CD4-positive, alpha-beta T cell treated with Interleukin-4 for 4 hours (primary cell): ENCODE data around the gene CDC6.
"Not testable (repeated sequence)": the region's sequence is repeated elsewhere in the genome, so short reads cannot be mapped to it uniquely, and the experiment has no call there.

Source experiments
- DNase-seq: peaks from one replicate; pipeline ENCODE4 v3.0.0-alpha.2; 2020

The CDC6 gene

DNA sequence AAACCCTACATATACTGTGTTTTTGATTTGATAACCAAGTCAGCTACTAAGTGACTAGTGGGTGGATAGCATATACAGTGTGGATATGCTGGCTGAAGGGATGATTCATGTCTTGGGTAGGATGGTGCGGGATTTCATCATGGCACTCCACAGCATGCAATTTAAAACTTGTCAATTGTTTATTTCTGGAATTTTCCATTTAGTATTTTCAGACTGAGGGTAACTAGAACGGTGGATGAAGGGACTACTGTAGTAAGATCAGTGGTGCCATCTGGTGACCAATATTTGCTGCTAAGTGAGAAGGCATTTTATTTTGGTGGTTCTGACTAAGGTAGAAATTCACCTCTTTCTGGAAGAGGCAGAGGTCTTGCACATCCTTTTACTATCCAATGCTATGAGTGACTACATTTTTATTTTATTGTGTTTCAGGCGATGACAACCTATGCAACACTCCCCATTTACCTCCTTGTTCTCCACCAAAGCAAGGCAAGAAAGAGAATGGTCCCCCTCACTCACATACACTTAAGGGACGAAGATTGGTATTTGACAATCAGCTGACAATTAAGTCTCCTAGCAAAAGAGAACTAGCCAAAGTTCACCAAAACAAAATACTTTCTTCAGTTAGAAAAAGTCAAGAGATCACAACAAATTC is 3.1 kb downstream of the CDC6 start:
- DNase-seq = peak; percentile 61

DNA sequence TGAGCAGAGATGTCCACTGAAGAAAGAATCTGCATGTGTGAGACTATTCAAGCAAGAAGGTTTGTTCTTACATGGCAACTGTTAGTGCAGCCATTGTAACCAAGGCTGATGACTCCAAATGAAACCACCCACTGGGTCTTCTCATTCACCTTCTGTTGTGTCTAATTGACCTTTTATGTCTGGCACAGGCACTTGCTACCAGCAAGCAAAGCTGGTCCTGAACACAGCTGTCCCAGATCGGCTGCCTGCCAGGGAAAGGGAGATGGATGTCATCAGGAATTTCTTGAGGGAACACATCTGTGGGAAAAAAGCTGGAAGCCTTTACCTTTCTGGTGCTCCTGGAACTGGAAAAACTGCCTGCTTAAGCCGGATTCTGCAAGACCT is 3.6 kb downstream of the CDC6 start:
- no peak for DNase-seq

- no peak for DNase-seq
These were observed 5.7 kb downstream of the CDC6 start for GRCh38 chr17:40293363-40293762.

DNA sequence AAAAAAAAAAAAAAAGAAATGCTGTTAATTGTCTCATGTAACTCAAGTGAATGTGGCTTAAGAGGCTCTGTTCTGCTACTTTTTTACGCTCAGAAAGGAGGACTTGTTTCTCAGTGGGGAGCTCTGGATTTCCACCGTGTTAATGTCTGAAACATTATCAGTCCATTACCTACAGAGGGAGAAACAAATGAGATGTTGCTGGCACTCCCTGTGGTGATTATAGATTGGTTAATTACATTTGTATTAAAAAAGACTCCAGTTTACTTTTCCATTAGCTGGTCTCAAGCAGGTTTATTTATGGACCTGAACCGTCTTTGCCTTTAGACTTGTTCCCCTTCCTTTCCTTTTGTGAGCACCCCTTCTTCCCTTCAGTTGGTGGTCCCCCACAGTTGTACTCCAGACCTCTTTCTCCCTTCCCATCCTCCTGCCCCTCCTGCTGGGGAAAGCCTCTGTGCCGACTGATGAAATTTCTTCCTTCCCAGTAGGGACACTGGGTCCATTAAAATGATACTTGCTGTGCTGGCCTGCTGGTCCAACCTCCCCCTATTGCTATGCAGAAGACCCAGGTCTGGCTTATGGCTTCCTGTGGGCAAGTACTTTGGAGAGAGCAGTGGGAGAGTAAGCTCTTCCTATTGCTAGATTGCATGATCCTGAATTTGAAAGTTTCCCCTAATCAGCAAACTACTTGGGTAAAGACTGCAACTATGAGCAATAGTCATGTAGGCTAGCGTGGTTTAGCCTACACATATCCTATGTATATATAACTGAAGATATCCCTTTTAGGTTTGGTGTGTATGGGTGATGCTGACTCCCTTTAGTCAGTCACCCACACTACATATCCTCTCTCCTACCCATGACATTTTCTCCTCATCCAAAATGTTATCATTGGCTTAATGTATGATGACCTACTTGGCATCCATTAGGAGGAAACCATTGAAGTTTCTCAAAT is 8.1 kb downstream of the CDC6 start:
- DNase-seq = no peak

GRCh38 chr17:40297511-40297910 is 9.8 kb downstream of the CDC6 start:
- DNase-seq = no peak

GRCh38 chr17:40298726-40299125 is 11.0 kb downstream of the CDC6 start:
- no peak for DNase-seq

DNA sequence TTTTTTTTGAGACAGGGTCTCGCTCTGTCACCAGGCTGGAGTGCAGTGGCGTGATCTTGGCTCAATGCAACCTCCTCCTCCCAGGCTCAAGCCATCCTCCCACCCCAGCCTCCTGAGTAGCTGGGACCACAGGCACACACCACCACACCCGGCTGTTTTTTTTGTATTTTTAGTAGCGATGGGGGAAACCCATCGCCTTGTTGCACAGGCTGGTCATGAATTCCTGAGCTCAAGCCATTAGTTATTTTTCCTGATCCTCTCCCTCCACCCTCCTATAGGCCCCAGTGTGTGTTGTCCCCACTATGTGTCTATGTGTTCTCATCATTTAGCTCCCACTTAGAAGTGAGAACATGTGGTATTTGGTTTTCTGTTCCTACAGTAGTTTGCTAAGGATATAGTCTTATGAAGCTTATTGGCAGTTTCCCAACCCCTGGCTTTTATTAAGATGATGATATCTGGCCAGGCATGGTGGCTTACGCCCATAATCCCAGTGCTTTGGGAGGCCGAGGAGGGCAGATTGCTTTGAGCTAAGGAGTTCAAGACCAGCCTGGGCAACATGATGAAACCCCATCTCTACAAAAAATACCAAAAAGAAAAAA is 11.6 kb downstream of the CDC6 start:
- DNase-seq = not testable (repeated sequence)

DNA sequence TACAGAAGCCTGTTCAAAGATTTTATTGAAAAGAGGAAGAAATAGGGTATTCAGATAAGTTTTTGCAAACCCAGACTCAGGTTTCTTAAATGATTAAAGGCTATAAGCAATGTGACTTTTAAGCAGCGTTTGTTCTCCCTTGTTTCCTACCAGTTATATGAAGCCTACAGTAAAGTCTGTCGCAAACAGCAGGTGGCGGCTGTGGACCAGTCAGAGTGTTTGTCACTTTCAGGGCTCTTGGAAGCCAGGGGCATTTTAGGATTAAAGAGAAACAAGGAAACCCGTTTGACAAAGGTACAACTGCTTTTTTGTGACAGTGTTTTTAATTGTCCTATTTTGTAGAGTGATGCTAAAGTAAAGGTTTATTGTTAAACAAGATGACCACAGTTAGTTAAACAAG is 13.6 kb downstream of the CDC6 start:
- no peak for DNase-seq

- peak; percentile 76 for DNase-seq
These were observed 15.5 kb downstream of the CDC6 start for GRCh38 chr17:40303009-40303657.

DNA sequence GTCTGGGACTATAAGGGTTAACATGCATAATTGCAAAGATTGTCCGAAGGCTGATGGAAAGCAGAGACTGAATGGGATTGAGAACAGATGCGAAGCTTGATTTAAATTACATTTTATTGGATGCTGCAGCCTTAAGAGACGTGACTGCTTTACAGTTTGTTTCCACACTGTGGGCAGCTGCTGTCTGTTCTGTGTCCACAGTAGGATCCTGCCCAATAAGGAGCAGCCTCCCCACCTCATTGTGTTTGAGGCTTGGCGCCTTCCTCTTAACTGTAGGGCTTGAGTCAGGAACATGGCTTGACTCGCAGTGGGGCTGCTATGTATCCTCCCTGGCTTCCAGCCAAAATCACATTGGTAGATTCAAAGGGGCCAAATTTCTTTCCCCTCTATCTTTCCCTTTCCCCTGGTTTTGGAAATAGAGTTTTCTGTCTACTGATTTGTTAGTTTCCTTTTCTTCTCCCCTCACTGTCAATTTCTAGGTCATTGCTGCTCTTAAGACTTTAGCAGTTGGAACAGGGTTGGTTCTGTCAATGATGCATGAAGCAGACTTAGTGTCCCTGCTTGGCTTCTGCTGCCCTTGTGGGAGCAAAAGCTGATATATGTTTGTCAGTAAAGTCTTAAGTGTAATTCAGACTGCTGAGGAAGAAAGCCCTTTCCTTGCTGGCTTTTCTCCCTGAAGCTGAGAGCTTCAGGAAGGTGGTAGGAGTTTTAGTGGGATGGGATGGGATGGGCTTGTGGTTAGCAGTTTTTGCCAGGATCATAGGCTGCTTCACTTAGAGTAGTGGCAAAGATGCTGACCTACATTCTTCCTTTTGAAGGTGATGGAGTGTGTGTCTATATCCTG is 16.3 kb downstream of the CDC6 start:
- no peak for DNase-seq

DNA sequence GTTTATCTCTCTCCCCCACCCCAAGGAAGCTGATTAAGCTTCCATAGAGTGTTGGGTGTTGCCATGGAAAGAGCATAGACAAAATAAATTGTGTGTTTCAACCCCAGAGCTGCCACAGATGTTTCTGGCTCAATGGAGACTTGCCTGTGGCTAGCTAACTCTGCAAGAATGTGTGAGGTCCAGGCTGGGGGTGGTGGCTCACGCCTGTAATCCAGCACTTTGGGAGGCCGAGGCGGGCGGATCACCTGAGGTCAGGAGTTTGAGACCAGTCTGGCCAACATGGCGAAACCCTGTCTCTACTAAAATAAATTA is 16.8 kb downstream of the CDC6 start:
- DNase-seq = not testable (repeated sequence)

- not testable (repeated sequence) for DNase-seq
These were observed 17.2 kb downstream of the CDC6 start for GRCh38 chr17:40304866-40305265.

GRCh38 chr17:40306395-40306794 is 18.7 kb downstream of the CDC6 start:
- DNase-seq = no peak

DNA sequence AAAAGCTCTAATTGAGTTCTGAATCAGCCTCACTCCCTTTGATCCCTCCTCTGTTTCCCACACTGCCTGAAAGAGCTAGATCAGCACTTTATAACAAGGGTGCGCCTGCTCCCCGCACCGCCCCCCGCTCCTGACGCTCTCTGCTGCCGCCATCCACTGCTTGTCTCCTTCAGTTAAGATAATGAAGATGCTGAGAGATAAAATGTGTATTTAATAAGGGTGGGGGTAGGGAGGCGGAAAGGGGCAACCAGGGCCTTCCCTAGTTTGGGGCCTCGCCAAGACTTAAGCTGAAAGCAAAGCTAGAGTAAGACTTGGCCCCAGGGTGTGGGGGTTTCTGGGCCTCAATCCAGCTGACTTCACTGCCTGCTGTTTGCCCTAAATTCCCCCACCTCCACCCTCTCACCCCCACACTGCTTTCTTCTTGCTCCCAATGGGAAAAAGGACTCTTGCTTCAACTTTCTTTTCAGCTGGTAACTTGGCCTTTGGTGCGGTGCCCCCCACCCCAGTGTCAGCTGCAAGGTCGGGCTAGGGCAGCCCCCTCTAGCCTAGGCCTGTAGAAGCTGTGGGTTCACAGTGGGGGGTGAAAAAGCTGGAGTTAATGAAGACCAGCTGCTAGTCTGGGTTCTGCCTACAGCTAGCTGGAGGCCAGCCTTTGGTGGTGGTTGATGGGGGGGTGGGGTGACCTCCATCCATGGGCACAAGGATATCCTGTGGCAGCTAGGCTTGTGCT is 19.5 kb downstream of the CDC6 start:
- no peak for DNase-seq

DNA sequence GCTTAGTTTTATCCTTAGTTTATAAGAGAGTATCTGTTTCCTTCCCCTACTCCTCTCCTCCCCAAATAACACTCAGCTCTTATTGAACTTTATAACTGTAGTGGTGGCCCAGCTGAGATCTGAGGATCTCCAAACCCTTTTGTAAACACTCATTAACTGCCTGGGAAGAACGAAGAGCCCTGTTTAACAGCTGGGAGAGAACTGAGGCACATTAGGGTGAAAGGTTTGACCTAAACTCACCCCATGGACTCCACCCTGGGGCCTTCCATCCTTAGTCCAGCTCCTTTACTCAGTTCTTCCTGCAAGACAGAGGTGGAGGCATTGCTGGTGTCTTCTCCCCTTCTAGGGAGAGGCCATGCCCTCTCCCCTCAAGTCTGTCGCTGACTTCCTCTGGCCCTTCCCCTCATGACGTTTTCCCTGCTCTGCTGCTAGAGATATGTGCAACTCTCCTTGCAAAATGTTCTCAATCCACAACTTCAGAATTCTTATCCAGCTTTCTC is 20.1 kb downstream of the CDC6 start:
- DNase-seq = no peak

GRCh38 chr17:40309031-40309948 is 21.6 kb downstream of the CDC6 start, which contains the start of gene RARA:
Gene RARA (plus strand): TSS chr17:40309180. CDS start chr17:40331219, 22,039 bp downstream.
- DNase-seq = peak; percentile 25

GRCh38 chr17:40309949-40310510 is 22.4 kb downstream of the CDC6 start:
- DNase-seq = peak; percentile 55

GRCh38 chr17:40310882-40311391 is 23.3 kb downstream of the CDC6 start:
- no peak for DNase-seq

DNA sequence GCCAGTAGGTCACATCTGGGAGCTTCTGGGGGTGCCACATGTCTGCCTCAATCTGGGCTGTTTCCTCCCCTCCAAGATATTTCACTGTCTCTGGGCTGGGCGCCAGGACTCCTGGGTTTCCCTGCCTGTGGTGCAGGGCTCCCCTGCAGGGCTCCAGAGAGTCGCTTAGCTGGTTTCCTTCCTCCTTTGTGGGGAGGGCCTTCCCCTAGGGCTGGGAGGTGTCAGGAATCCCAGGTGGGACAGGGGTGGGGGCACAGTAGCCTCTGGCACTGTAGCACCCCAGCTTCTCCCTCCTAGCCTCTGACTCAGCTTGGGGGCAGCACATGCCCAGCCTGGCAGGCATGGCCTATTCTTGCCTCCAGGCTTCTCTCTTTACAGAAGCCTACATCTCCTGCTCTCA is 23.9 kb downstream of the CDC6 start:
- no peak for DNase-seq
